Measurements from ENCODE around the gene PTPRH. TPM values are rescaled to one million over a fixed set of nuclear protein-coding genes. Genes with fewer than 3 reads are reported as not detected.
A peak's percentile ranks its signal among the peaks of the same experiment; 100 is the strongest.

The PTPRH gene
- total and polyA plus RNA-seq, 9 of the 15 experiments (the other 6 are each of a cell fraction or from before 2014, with no cell fraction given), result 0.87 to 34.3 (median 22.7) TPM

GRCh38 chr19:55178781-55179599, 30.3 kb downstream of the PTPRH start (continued):
- TF ChIP-seq PRDM10 (IDR thresholded peaks at IDR 0.05; ENCODE audit: partially characterized antibody) (peak; percentile 40), USF2 (CRISPR knock-in tag; IDR thresholded peaks at IDR 0.05) (no peak), KHSRP (IDR thresholded peaks at IDR 0.05) (no peak), PHF20 (IDR thresholded peaks at IDR 0.05; ENCODE audit: partially characterized antibody) (no peak), DMBX1 (CRISPR knock-in tag; IDR thresholded peaks at IDR 0.05; ENCODE audit: borderline replicate concordance) (no peak), E4F1 (CRISPR knock-in tag; IDR thresholded peaks at IDR 0.05; ENCODE audit: borderline replicate concordance) (no peak), NRF1 (conservative IDR thresholded peaks at IDR 0.05 in 1 of 2, IDR thresholded peaks at IDR 0.05 in 1 of 2) (peak; percentile 61 to 71), TCF7 (IDR thresholded peaks at IDR 0.05; ENCODE audit: borderline replicate concordance) (no peak), TEAD2 (tag; IDR thresholded peaks at IDR 0.05) (no peak), ZFP91 (CRISPR knock-in tag; IDR thresholded peaks at IDR 0.05) (no peak), TEAD4 (IDR thresholded peaks at IDR 0.05; ENCODE audit: low read length) (peak; percentile 37; the same call in 1 of the 2 replicates), TEAD4 (CRISPR knock-in tag; IDR thresholded peaks at IDR 0.05; ENCODE audit: borderline replicate concordance) (no peak), ZFP1 (CRISPR knock-in tag; IDR thresholded peaks at IDR 0.05) (no peak), U2AF2 (optimal IDR thresholded peaks at IDR 0.05; ENCODE audit: low read depth, low read length) (no peak), MYBL2 (IDR thresholded peaks at IDR 0.05; ENCODE audit: low read depth) (no peak), MYBL2 (CRISPR knock-in tag; IDR thresholded peaks at IDR 0.05; ENCODE audit: borderline replicate concordance) (no peak), SNAPC5 (CRISPR knock-in tag; IDR thresholded peaks at IDR 0.05) (no peak), POLR2H (tag; IDR thresholded peaks at IDR 0.05; ENCODE audit: low read depth) (no peak), FOXJ3 (CRISPR knock-in tag; IDR thresholded peaks at IDR 0.05) (no peak)

Data from K562 (cell line).